GM12864 (cell line): ENCODE data around the gene HCK.

Experiments used
- DNase-seq: peaks from one replicate; pipeline ENCODE4 v3.0.0-alpha.2; 2011; ENCODE audit warnings: low read depth
- H3K4me3 ChIP-seq: 2 replicates; pipeline ENCODE4 v1.5.1; 2011; ENCODE audit warnings: mild to moderate bottlenecking, low read depth, low read length, control low read depth
- TF ChIP-seq, protein P1 (sequence below): IDR thresholded peaks from 2 replicates; pipeline ENCODE4 v1.5.1; 2011; ENCODE audit warnings: low read depth, mild to moderate bottlenecking, moderate library complexity, low read length, control low read depth, inconsistent platforms; ENCODE audit errors: missing control alignments

Gene HCK

DNA sequence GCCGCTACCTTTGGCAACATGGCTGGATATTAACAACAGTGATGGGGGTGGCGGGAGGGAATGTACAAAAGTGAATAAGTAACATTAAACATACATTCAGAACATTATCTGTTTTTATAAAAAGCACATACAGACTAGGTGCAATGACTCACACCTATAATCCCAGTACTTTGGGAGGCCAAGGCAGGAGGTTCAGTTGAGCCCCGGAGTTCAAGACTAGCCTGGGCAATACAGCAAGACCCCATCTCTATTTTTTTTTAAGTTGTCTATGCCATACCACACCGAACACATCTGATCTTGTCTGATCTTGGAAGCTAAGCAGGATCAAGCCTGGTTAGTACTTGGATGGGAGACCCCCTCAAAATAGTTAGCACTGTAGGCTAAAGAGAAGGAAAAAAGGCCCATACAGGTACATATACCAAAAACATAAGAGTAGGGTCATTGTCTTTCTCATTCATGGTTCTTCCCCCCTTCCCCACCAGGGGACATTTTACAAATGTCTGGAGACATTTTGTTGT lies 1.7 kb upstream of the HCK start:
- H3K4me3 ChIP-seq = no peak overlapping the region
- TF ChIP-seq, protein P1, sequence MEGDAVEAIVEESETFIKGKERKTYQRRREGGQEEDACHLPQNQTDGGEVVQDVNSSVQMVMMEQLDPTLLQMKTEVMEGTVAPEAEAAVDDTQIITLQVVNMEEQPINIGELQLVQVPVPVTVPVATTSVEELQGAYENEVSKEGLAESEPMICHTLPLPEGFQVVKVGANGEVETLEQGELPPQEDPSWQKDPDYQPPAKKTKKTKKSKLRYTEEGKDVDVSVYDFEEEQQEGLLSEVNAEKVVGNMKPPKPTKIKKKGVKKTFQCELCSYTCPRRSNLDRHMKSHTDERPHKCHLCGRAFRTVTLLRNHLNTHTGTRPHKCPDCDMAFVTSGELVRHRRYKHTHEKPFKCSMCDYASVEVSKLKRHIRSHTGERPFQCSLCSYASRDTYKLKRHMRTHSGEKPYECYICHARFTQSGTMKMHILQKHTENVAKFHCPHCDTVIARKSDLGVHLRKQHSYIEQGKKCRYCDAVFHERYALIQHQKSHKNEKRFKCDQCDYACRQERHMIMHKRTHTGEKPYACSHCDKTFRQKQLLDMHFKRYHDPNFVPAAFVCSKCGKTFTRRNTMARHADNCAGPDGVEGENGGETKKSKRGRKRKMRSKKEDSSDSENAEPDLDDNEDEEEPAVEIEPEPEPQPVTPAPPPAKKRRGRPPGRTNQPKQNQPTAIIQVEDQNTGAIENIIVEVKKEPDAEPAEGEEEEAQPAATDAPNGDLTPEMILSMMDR = peak; percentile 12
- DNase-seq = no peak

DNA sequence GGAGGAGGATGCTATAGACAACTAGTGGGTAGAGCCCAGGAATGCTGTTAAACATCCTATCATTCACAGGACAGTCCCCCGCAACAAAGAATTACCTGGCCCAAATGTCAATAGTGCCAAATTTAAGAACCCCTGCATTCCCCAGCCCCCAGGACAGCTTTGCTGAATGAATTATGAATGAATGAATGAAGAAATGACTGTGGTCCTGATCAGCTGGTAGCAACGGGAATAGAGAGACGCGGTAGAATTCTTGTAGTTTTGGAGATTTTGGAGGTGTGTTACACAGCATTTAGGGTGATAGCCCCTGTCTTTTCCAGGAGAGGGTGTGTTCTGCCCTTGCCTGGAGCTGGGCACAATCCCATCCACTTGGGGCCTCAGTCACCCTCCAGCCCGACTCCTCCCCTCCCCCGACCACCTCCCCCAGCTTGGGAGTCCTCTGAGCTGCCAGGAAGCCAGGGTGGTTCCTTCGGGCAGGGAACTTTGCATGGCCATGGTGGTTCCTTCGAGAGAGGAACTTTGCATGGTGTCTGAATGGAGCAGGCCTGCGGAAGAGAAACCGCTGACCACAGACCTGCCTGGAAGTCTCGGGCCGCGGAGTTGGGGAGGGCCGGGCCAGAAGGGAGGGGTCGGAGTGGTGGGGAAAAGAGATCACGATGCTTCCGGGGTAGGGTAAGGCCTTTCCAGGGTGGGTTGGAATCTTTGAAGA lies 1.0 kb upstream of the HCK start:
- H3K4me3 ChIP-seq = no peak overlapping the region
- TF ChIP-seq, protein P1 = no peak
- no peak for DNase-seq

DNA sequence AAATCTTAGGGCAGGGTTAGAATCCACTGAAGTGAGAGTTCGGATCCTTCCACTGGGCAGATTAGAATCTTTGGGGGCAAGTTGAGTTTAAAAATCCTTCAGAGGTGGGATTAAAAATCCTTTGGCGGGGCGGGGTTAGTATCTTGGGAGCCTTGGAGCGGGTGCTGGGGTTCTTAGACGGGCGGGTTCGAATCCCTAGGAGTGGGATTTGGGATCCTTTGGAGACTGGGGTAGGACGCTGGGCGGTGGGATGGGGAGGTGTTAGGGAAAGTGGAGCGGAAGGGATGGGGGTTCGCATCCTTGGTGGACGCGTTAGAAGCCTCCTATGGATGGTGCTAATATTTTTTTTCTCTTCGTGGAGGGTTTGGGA lies 337 bp upstream of the HCK start:
- H3K4me3 ChIP-seq = peak overlapping the region; percentile 87
- no peak for DNase-seq
- TF ChIP-seq, protein P1 = no peak

- H3K4me3 ChIP-seq = peak overlapping the region; percentile 87
- no peak for DNase-seq
- TF ChIP-seq, protein P1 = no peak
Measured at GRCh38 chr20:32052778-32053362, 828 bp downstream of the HCK start.

DNA sequence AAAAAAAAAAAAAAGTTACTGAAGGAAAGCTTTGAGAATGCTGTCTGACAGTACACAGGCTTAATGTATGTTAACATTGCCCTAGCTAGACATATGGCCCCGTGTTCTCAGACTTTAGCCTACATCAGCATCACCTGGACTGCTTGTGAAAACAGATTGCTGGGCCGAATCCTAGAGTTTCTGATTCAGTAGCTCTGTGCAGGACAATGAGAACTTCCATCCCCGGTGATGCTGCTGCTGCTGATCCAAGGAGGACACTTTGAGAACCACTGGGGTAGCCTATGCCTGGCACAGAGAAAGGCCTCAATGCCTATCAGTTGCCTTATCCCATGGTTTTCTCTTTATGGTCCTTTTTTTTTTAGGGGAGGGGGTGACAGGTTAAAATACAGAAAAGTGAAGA lies 1.6 kb downstream of the HCK start:
- peak overlapping the region; percentile 87; the same call in 1 of the 2 replicates for H3K4me3 ChIP-seq
- DNase-seq = no peak
- TF ChIP-seq, protein P1 = no peak

GRCh38 chr20:32056708-32057483 lies 4.9 kb downstream of the HCK start:
- no peak overlapping the region for H3K4me3 ChIP-seq
- TF ChIP-seq, protein P1 = no peak
- DNase-seq = no peak
